ENCODE data around the gene HS6ST2. TPM values are rescaled to one million over a fixed set of nuclear protein-coding genes. Genes with fewer than 3 reads are reported as not detected.

Gene HS6ST2
- polyA plus RNA-seq, 1 donor from 2014 or later, result not detected

GRCh38 chrX:132737743-132738142 is 220.7 kb downstream of the HS6ST2 start:
- Mint-ChIP-seq H3K36me3 (no peaks in the 10 kb centered on the region), H3K27me3 (peaks cover 5% of the 10 kb centered on the region), H3K4me1 (peaks cover 0 to 1% (median 0%) of the 10 kb centered on the region in 3 donors), H3K4me3 (no peak overlapping the region), H3K9me3 (no peaks in the 10 kb centered on the region), H3K27ac (no peak overlapping the region)

GRCh38 chrX:132732236-132732635 is 226.2 kb downstream of the HS6ST2 start:
- H3K4me1 Mint-ChIP-seq, result peaks cover 0 to 1% (median 0%) of the 10 kb centered on the region in 3 donors
- H3K4me3 Mint-ChIP-seq, result no peak overlapping the region
- H3K9me3 Mint-ChIP-seq, result no peaks in the 10 kb centered on the region
- no peaks in the 10 kb centered on the region for H3K36me3 Mint-ChIP-seq
- peaks cover 7% of the 10 kb centered on the region for H3K27me3 Mint-ChIP-seq
- H3K27ac Mint-ChIP-seq, result no peak overlapping the region

DNA sequence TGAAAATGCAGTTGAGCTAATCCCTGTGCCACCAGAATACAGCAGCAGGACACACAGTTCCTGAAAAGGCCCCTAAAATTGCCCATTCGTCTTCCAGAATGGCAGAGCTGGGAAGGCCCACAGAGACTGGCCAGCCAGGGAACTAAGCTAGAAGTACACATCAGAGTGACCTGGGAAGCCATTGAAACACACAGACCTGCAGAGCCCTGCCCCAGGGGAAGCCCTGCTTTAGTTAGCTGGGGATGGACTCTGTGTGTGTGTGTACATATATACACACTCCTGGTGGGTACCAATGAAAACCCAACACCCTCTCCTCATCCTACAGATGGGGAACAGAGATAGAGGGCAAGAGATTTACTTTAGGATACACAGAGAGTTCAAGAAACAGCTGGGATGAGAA is 227.7 kb downstream of the HS6ST2 start:
- Mint-ChIP-seq H3K36me3 (no peaks in the 10 kb centered on the region), H3K27me3 (peaks cover 7% of the 10 kb centered on the region), H3K27ac (no peak overlapping the region), H3K4me1 (peaks cover 0 to 1% (median 0%) of the 10 kb centered on the region in 3 donors), H3K4me3 (no peak overlapping the region), H3K9me3 (peaks cover 0 to under 1% (median 0%) of the 10 kb centered on the region in 3 donors)

DNA sequence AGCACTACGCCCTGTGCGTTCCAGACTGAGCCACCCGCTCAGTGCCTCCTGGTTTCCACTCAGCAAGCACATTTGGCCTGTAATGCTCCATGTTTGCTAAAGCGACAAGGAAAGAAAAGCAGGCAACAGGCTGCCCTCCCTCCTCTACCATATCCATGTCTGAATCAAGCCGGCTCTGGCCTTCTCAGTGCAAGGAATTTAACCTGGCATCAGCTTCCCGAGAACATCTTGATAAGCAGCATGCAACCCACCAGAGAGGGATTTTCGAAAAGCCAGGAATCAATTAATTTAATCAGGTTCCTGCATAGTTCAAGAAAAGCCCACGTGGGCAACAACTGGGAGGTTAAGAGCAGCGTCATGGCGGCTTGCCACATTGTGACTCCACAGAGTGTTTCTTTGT is 228.2 kb downstream of the HS6ST2 start:
- peaks cover 0 to 1% (median 0%) of the 10 kb centered on the region in 3 donors for H3K4me1 Mint-ChIP-seq
- peaks cover 0 to 5% (median 0%) of the 10 kb centered on the region in 3 donors for H3K9me3 Mint-ChIP-seq
- no peaks in the 10 kb centered on the region for H3K36me3 Mint-ChIP-seq
- H3K27ac Mint-ChIP-seq, result no peak overlapping the region
- no peak overlapping the region for H3K4me3 Mint-ChIP-seq
- H3K27me3 Mint-ChIP-seq, result peaks cover 7% of the 10 kb centered on the region

DNA sequence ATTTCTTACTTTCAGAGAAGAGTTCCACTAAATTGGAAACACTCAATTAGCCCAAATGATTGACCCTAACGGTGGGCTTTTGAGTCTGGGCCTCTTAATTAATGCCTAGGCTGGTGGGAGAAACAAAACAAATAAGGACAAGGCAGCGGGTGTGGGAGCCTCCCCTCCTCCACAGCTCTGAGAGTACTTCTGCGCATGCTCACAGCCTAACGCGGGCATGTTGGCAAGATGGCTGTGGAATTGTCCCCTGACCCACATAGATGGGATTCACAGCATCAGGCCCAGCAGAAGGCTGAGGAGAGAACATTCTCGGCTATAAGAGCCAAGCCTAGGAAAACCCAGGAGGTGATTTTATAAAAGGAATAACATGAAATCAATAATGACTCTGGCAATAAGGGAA is 230.1 kb downstream of the HS6ST2 start:
- Mint-ChIP-seq H3K27me3 (peaks cover 5% of the 10 kb centered on the region), H3K4me1 (no peaks in the 10 kb centered on the region), H3K27ac (no peak overlapping the region), H3K9me3 (peaks cover 0 to 10% (median 1%) of the 10 kb centered on the region in 3 donors), H3K4me3 (no peak overlapping the region), H3K36me3 (no peaks in the 10 kb centered on the region)

- Mint-ChIP-seq H3K27ac (no peak overlapping the region), H3K4me1 (no peaks in the 10 kb centered on the region), H3K4me3 (no peak overlapping the region), H3K9me3 (peaks cover 0 to 7% (median 3%) of the 10 kb centered on the region in 3 donors), H3K36me3 (no peaks in the 10 kb centered on the region), H3K27me3 (peaks cover 4% of the 10 kb centered on the region)
Measured at GRCh38 chrX:132718431-132718958, 239.9 kb downstream of the HS6ST2 start.

- peaks cover 6% of the 10 kb centered on the region for H3K27me3 Mint-ChIP-seq
- no peak overlapping the region for H3K4me3 Mint-ChIP-seq
- no peaks in the 10 kb centered on the region for H3K36me3 Mint-ChIP-seq
- H3K4me1 Mint-ChIP-seq, result peaks cover 0 to under 1% (median 0%) of the 10 kb centered on the region in 3 donors
- H3K27ac Mint-ChIP-seq, result no peak overlapping the region
- H3K9me3 Mint-ChIP-seq, result peaks cover 0 to 7% (median 3%) of the 10 kb centered on the region in 3 donors
Measured at GRCh38 chrX:132716006-132716405, 242.4 kb downstream of the HS6ST2 start.

DNA sequence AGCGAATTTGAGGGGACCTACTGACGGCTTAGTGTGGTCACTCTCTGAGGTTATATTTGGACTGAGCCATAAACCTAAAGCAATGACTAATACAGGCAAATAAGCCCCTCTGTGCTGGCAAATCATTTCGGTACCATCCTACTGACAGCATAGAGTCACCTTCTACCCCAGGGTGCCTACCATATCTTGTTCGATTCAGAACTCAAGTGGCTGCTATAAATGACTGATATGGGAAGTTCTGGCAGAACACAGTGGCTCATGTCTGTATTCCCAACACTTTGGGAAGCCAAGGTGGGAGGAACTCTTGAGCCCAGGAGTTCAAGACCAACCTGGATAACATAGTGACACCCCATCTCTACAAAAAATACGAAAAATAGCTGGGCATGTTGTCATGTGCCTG is 243.5 kb downstream of the HS6ST2 start:
- Mint-ChIP-seq H3K9me3 (no peaks in the 10 kb centered on the region), H3K27ac (no peak overlapping the region), H3K27me3 (peaks cover 4% of the 10 kb centered on the region), H3K36me3 (no peaks in the 10 kb centered on the region), H3K4me3 (peak overlapping the region in 1 of 4 donors; percentile 41), H3K4me1 (peaks cover 0 to 1% (median 0%) of the 10 kb centered on the region in 3 donors)

GRCh38 chrX:132712350-132712749 is 246.1 kb downstream of the HS6ST2 start:
- Mint-ChIP-seq H3K27me3 (peaks cover 4% of the 10 kb centered on the region), H3K4me3 (no peak overlapping the region), H3K27ac (no peak overlapping the region), H3K9me3 (no peaks in the 10 kb centered on the region), H3K4me1 (peaks cover 0 to 1% (median 0%) of the 10 kb centered on the region in 3 donors), H3K36me3 (no peaks in the 10 kb centered on the region)

- H3K36me3 Mint-ChIP-seq, result no peaks in the 10 kb centered on the region
- peaks cover 2% of the 10 kb centered on the region for H3K27me3 Mint-ChIP-seq
- H3K9me3 Mint-ChIP-seq, result no peaks in the 10 kb centered on the region
- no peak overlapping the region for H3K4me3 Mint-ChIP-seq
- peaks cover 0 to 1% (median 0%) of the 10 kb centered on the region in 3 donors for H3K4me1 Mint-ChIP-seq
- no peak overlapping the region for H3K27ac Mint-ChIP-seq
Measured at GRCh38 chrX:132710656-132711155, 247.7 kb downstream of the HS6ST2 start.

GRCh38 chrX:132708529-132708928 is 249.9 kb downstream of the HS6ST2 start:
- peaks cover 2% of the 10 kb centered on the region for H3K27me3 Mint-ChIP-seq
- no peaks in the 10 kb centered on the region for H3K9me3 Mint-ChIP-seq
- H3K36me3 Mint-ChIP-seq, result no peaks in the 10 kb centered on the region
- H3K4me1 Mint-ChIP-seq, result peaks cover 0 to 1% (median 0%) of the 10 kb centered on the region in 3 donors
- no peak overlapping the region for H3K27ac Mint-ChIP-seq
- H3K4me3 Mint-ChIP-seq, result no peak overlapping the region

DNA sequence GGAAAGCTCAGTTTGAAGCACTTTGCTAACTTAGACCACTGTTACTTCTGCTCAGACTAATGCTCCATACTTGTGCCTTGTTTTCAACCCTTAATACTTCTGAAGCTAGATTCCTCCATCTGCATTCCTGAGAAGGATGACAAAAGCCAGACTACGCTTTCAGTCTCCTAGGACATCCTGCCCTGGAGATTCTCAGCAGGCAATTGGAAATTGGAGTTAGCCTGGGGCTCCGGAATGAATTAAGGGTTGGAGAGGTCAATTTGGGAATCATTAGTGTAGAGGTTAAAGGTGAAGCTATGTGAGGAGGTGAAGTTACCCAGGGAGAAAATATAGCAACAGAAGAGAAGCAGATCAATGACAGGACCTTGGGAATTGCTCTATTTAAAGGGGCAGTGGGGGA is 253.7 kb downstream of the HS6ST2 start:
- Mint-ChIP-seq H3K4me1 (peaks cover 0 to 1% (median 0%) of the 10 kb centered on the region in 3 donors), H3K4me3 (no peak overlapping the region)

GRCh38 chrX:132694382-132694781 is 264.0 kb downstream of the HS6ST2 start:
- no peaks in the 10 kb centered on the region for H3K9me3 Mint-ChIP-seq
- no peaks in the 10 kb centered on the region for H3K4me1 Mint-ChIP-seq
- H3K36me3 Mint-ChIP-seq, result peaks cover 2% of the 10 kb centered on the region
- peak overlapping the region in 1 of 4 donors; percentile 32 for H3K4me3 Mint-ChIP-seq
- H3K27ac Mint-ChIP-seq, result no peak overlapping the region
- peaks cover 1% of the 10 kb centered on the region for H3K27me3 Mint-ChIP-seq

More for the DNA sequence above, 253.7 kb downstream of the HS6ST2 start:
- no peaks in the 10 kb centered on the region for H3K36me3 Mint-ChIP-seq
- H3K27me3 Mint-ChIP-seq, result peaks cover 4% of the 10 kb centered on the region
- no peak overlapping the region for H3K27ac Mint-ChIP-seq
- no peaks in the 10 kb centered on the region for H3K9me3 Mint-ChIP-seq

- no peaks in the 10 kb centered on the region for H3K36me3 Mint-ChIP-seq
- peaks cover 1% of the 10 kb centered on the region for H3K27me3 Mint-ChIP-seq
- no peak overlapping the region for H3K4me3 Mint-ChIP-seq
- H3K4me1 Mint-ChIP-seq, result no peaks in the 10 kb centered on the region
- H3K27ac Mint-ChIP-seq, result no peak overlapping the region
- no peaks in the 10 kb centered on the region for H3K9me3 Mint-ChIP-seq
Measured at GRCh38 chrX:132692526-132692925, 265.9 kb downstream of the HS6ST2 start.

- H3K4me3 Mint-ChIP-seq, result no peak overlapping the region
Measured at GRCh38 chrX:132692066-132692465, 266.4 kb downstream of the HS6ST2 start.

More at GRCh38 chrX:132692066-132692465, 266.4 kb downstream of the HS6ST2 start:
- H3K27ac Mint-ChIP-seq, result no peak overlapping the region
- no peaks in the 10 kb centered on the region for H3K36me3 Mint-ChIP-seq
- no peaks in the 10 kb centered on the region for H3K9me3 Mint-ChIP-seq
- H3K27me3 Mint-ChIP-seq, result peaks cover 3% of the 10 kb centered on the region
- H3K4me1 Mint-ChIP-seq, result no peaks in the 10 kb centered on the region
